WTC11 (cell line): ENCODE measurements around the gene SH2D4B. TPM values are rescaled to one million over a fixed set of nuclear protein-coding genes. Genes with fewer than 3 reads are reported as not detected.

Experiments used
- ATAC-seq: fragments of 200-7000 bp; cut with Tn5 transposase; 2 replicates; pipeline ENCODE4 v1.10.0; 2021; ENCODE audit warnings: mild to moderate bottlenecking, moderate library complexity
- CTCF ChIA-PET: fragments of 300-600 bp; sonication (Branson Sonifier 250); formaldehyde crosslinking; loops from one replicate; lab custom pipeline; 2021; ENCODE audit warnings: antibody characterized with exemption; lab: Charles Lee
- POLR2A ChIA-PET: fragments of 350-600 bp; sonication (Branson Sonifier 250); formaldehyde crosslinking; loops from one replicate; lab custom pipeline; 2021; ENCODE audit warnings: antibody characterized with exemption; lab: Charles Lee
- DNase-seq: peaks from one replicate; pipeline ENCODE4 v3.0.0; 2021; ENCODE audit warnings: low spot score
- H3K27ac Mint-ChIP-seq: 2 replicates; pipeline ENCODE4 v1.8.0; 2021; ENCODE audit warnings: mixed read lengths
- H3K27me3 Mint-ChIP-seq: 2 replicates; pipeline ENCODE4 v1.8.0; 2021; ENCODE audit warnings: low read depth, mild to moderate bottlenecking, moderate library complexity, mixed read lengths
- H3K36me3 Mint-ChIP-seq: 2 replicates; pipeline ENCODE4 v1.8.0; 2021; ENCODE audit warnings: mixed read lengths
- H3K4me1 Mint-ChIP-seq: 2 replicates; pipeline ENCODE4 v1.8.0; 2022; ENCODE audit warnings: mixed read lengths
- H3K4me3 Mint-ChIP-seq: 2 replicates; pipeline ENCODE4 v1.8.0; 2021; ENCODE audit warnings: mild to moderate bottlenecking, moderate library complexity, mixed read lengths
- H3K9me3 Mint-ChIP-seq: 2 replicates; pipeline ENCODE4 v1.8.0; 2021; ENCODE audit warnings: mixed read lengths
- CBFB ChIP-seq: sonication (generic); formaldehyde crosslinking; IDR thresholded peaks from 2 replicates; pipeline ENCODE4 v1.8.1; 2022; ENCODE audit warnings: mild to moderate bottlenecking, low read depth, missing genetic modification reagents
- CREM ChIP-seq: sonication (generic); formaldehyde crosslinking; IDR thresholded peaks from 2 replicates; pipeline ENCODE4 v1.8.1; 2022; ENCODE audit warnings: mild to moderate bottlenecking, missing genetic modification reagents, moderate library complexity
- GABPB1 ChIP-seq: sonication (generic); formaldehyde crosslinking; IDR thresholded peaks from 2 replicates; pipeline ENCODE4 v1.8.1; 2023; ENCODE audit warnings: mild to moderate bottlenecking, missing genetic modification reagents
- KAT7 ChIP-seq: sonication (generic); formaldehyde crosslinking; IDR thresholded peaks from 2 replicates; pipeline ENCODE4 v1.8.1; 2023; ENCODE audit warnings: missing genetic modification reagents, mild to moderate bottlenecking, borderline replicate concordance
- MYBL2 ChIP-seq: sonication (generic); formaldehyde crosslinking; IDR thresholded peaks from 2 replicates; pipeline ENCODE4 v1.8.1; 2023; ENCODE audit warnings: mild to moderate bottlenecking, moderate library complexity, missing genetic modification reagents
- NR1H2 ChIP-seq: sonication (generic); formaldehyde crosslinking; IDR thresholded peaks from 2 replicates; pipeline ENCODE4 v1.9.0; 2021; ENCODE audit warnings: mild to moderate bottlenecking, moderate library complexity, missing genetic modification reagents
- NR2C2 ChIP-seq: sonication (generic); formaldehyde crosslinking; IDR thresholded peaks from 2 replicates; pipeline ENCODE4 v1.8.0; 2022; ENCODE audit warnings: mild to moderate bottlenecking, missing genetic modification reagents
- OVOL2 ChIP-seq: fragments of 250-450 bp; sonication (Bioruptor Pico); IDR thresholded peaks from 2 replicates; pipeline ENCODE4 v1.9.0; 2021; ENCODE audit warnings: mild to moderate bottlenecking, borderline replicate concordance
- RORB ChIP-seq: fragments of 250-450 bp; sonication (Bioruptor Pico); IDR thresholded peaks from 2 replicates; pipeline ENCODE4 v1.9.0; 2021; ENCODE audit warnings: mild to moderate bottlenecking
- SMAD3 ChIP-seq: sonication (generic); formaldehyde crosslinking; IDR thresholded peaks from 2 replicates; pipeline ENCODE4 v1.8.0; 2022; ENCODE audit warnings: missing genetic modification reagents, mild to moderate bottlenecking, borderline replicate concordance
- ZNF317 ChIP-seq: sonication (generic); formaldehyde crosslinking; IDR thresholded peaks from 2 replicates; pipeline ENCODE4 v1.8.1; 2023; ENCODE audit warnings: low read depth, mild to moderate bottlenecking, moderate library complexity, missing genetic modification reagents, borderline replicate concordance
- ZNF416 ChIP-seq: fragments of 250-450 bp; sonication (Bioruptor Pico); IDR thresholded peaks from 2 replicates; pipeline ENCODE4 v1.9.0; 2021; ENCODE audit warnings: mild to moderate bottlenecking, inconsistent platforms
- total RNA-seq: library from RNA; stranded (reverse); gene quantifications from 3 replicates; pipeline ENCODE4 v1.2.3, GENCODE V29; 2021
- TF ChIP-seq, protein P1 (sequence below): sonication (generic); formaldehyde crosslinking; IDR thresholded peaks from 2 replicates; pipeline ENCODE4 v1.8.1; 2023; ENCODE audit warnings: mild to moderate bottlenecking, missing genetic modification reagents, borderline replicate concordance
- TF ChIP-seq, protein P2 (sequence below): sonication (generic); formaldehyde crosslinking; IDR thresholded peaks from 2 replicates; pipeline ENCODE4 v1.8.0; 2022; ENCODE audit warnings: mild to moderate bottlenecking, missing genetic modification reagents
- TF ChIP-seq, protein P3 (sequence below): fragments of 250-450 bp; sonication (Bioruptor Pico); IDR thresholded peaks from 2 replicates; pipeline ENCODE4 v1.9.0; 2021; ENCODE audit warnings: moderate library complexity, mild to moderate bottlenecking, inconsistent platforms, borderline replicate concordance
- TF ChIP-seq, protein P4 (sequence below): sonication (generic); formaldehyde crosslinking; IDR thresholded peaks from 2 replicates; pipeline ENCODE4 v1.8.0; 2023; ENCODE audit warnings: missing genetic modification reagents, mild to moderate bottlenecking, borderline replicate concordance
- TF ChIP-seq, protein P5 (sequence below): sonication (generic); formaldehyde crosslinking; IDR thresholded peaks from 2 replicates; pipeline ENCODE4 v1.8.1; 2023; ENCODE audit warnings: mild to moderate bottlenecking, missing genetic modification reagents
- TF ChIP-seq, protein P6 (sequence below): sonication (generic); formaldehyde crosslinking; IDR thresholded peaks from 2 replicates; pipeline ENCODE4 v1.8.1; 2023; ENCODE audit warnings: mild to moderate bottlenecking, missing genetic modification reagents, moderate library complexity
- TF ChIP-seq, protein P7 (sequence below): sonication (generic); formaldehyde crosslinking; IDR thresholded peaks from 2 replicates; pipeline ENCODE4 v1.8.1; 2022; ENCODE audit warnings: low read depth, mild to moderate bottlenecking, moderate library complexity, missing genetic modification reagents, borderline replicate concordance
- TF ChIP-seq, protein P8 (sequence below): sonication (generic); formaldehyde crosslinking; IDR thresholded peaks from 2 replicates; pipeline ENCODE4 v1.8.1; 2023; ENCODE audit warnings: mild to moderate bottlenecking, missing genetic modification reagents, moderate library complexity

Gene SH2D4B
- total RNA-seq, 1 experiment from 2014 or later, result 0.04 TPM

DNA sequence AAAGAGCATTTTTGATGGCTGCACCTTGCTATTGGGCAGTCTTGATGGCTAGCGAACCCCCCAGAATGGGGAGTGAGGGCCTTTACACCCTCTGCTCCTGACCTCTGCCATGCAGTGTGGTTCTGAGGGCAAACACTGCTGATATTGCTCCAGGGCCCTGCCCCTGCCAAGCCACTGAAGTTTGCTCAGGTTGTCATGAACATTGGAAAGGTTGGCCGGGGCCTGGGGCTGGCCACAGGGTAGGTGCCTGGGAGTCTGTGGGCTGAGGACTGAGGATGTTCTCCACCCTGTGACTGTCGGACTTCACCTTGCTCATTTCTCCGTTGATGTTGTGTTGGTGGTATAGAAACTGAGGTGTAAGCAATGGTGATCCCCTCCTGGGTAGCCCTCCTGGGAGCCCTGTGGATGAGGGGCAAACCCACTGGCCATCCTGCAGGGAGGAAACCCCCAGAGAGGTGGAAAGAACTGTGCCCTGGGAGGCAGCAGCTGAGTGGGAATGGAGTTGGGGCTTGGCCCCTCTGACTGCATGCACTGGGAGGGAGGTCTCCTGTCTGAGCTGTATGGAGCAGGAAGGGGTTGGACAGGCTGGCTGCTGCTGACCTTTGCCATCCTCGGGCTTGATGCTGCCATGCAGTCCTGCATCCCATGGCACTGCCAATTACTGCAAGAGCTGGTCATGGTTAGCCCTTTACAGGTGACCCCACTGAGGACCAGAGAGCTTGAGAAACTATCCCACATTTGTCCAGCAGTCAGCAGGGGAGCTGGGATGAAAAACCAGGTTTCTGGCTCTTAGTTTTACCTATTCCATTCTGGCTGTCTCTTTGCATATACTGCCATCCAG, 77.1 kb downstream of the SH2D4B start (continued):
- TF ChIP-seq, protein P1, sequence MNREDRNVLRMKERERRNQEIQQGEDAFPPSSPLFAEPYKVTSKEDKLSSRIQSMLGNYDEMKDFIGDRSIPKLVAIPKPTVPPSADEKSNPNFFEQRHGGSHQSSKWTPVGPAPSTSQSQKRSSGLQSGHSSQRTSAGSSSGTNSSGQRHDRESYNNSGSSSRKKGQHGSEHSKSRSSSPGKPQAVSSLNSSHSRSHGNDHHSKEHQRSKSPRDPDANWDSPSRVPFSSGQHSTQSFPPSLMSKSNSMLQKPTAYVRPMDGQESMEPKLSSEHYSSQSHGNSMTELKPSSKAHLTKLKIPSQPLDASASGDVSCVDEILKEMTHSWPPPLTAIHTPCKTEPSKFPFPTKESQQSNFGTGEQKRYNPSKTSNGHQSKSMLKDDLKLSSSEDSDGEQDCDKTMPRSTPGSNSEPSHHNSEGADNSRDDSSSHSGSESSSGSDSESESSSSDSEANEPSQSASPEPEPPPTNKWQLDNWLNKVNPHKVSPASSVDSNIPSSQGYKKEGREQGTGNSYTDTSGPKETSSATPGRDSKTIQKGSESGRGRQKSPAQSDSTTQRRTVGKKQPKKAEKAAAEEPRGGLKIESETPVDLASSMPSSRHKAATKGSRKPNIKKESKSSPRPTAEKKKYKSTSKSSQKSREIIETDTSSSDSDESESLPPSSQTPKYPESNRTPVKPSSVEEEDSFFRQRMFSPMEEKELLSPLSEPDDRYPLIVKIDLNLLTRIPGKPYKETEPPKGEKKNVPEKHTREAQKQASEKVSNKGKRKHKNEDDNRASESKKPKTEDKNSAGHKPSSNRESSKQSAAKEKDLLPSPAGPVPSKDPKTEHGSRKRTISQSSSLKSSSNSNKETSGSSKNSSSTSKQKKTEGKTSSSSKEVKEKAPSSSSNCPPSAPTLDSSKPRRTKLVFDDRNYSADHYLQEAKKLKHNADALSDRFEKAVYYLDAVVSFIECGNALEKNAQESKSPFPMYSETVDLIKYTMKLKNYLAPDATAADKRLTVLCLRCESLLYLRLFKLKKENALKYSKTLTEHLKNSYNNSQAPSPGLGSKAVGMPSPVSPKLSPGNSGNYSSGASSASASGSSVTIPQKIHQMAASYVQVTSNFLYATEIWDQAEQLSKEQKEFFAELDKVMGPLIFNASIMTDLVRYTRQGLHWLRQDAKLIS (CRISPR knock-in tag), result no peak
- TF ChIP-seq ZNF317 (CRISPR knock-in tag), result no peak
- TF ChIP-seq MYBL2 (CRISPR knock-in tag), result no peak
- TF ChIP-seq, protein P2, sequence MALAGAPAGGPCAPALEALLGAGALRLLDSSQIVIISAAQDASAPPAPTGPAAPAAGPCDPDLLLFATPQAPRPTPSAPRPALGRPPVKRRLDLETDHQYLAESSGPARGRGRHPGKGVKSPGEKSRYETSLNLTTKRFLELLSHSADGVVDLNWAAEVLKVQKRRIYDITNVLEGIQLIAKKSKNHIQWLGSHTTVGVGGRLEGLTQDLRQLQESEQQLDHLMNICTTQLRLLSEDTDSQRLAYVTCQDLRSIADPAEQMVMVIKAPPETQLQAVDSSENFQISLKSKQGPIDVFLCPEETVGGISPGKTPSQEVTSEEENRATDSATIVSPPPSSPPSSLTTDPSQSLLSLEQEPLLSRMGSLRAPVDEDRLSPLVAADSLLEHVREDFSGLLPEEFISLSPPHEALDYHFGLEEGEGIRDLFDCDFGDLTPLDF (CRISPR knock-in tag), result no peak
- TF ChIP-seq NR2C2, result no peak
- no peak for TF ChIP-seq NR1H2
- no peak for TF ChIP-seq CREM (CRISPR knock-in tag)
- no peak for TF ChIP-seq GABPB1 (CRISPR knock-in tag)

DNA sequence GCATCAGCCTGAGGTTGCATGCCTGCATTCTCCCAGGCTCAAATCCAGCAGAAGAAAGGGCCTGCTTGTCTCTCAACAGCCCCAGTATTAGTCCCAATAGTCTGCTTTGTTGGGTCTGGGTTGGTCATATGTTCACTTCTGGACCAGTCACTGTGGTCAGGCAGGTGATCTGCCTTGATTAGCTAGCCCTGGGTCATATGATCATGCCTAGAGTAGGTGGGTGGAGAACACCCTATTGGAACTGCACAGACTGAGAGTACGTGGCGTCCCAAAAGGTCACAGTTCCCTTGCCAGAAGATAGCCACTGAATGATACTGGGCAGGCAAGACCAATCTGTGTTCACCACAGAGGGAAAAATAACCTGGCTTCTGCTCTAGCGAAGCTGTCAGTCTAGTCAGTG, 80.1 kb downstream of the SH2D4B start:
- no peak for DNase-seq
- ATAC-seq, result no peak
- CTCF ChIA-PET, result interaction anchor here (1.9 to 2.4 kb wide), 2 partner anchors 19 to 21 kb away, joined by 6 to 8 read pairs; no protein-coding TSS in a partner anchor
- Mint-ChIP-seq H3K4me3 (no peak overlapping the region), H3K36me3 (no peaks in the 10 kb centered on the region), H3K27ac (no peak overlapping the region), H3K4me1 (no peaks in the 10 kb centered on the region), H3K27me3 (no peaks in the 10 kb centered on the region), H3K9me3 (peaks cover 15% of the 10 kb centered on the region)
- POLR2A ChIA-PET, result no interaction called here
- no peak for TF ChIP-seq CBFB (CRISPR knock-in tag)
- TF ChIP-seq RORB (CRISPR knock-in tag), result no peak
- no peak for TF ChIP-seq GABPB1 (CRISPR knock-in tag)
- TF ChIP-seq SMAD3 (CRISPR knock-in tag), result no peak
- no peak for TF ChIP-seq NR2C2
- TF ChIP-seq, protein P3, sequence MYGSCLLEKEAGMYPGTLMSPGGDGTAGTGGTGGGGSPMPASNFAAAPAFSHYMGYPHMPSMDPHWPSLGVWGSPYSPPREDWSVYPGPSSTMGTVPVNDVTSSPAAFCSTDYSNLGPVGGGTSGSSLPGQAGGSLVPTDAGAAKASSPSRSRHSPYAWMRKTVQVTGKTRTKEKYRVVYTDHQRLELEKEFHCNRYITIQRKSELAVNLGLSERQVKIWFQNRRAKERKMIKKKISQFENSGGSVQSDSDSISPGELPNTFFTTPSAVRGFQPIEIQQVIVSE (CRISPR knock-in tag), result no peak
- TF ChIP-seq OVOL2 (CRISPR knock-in tag), result no peak
- TF ChIP-seq, protein P4, sequence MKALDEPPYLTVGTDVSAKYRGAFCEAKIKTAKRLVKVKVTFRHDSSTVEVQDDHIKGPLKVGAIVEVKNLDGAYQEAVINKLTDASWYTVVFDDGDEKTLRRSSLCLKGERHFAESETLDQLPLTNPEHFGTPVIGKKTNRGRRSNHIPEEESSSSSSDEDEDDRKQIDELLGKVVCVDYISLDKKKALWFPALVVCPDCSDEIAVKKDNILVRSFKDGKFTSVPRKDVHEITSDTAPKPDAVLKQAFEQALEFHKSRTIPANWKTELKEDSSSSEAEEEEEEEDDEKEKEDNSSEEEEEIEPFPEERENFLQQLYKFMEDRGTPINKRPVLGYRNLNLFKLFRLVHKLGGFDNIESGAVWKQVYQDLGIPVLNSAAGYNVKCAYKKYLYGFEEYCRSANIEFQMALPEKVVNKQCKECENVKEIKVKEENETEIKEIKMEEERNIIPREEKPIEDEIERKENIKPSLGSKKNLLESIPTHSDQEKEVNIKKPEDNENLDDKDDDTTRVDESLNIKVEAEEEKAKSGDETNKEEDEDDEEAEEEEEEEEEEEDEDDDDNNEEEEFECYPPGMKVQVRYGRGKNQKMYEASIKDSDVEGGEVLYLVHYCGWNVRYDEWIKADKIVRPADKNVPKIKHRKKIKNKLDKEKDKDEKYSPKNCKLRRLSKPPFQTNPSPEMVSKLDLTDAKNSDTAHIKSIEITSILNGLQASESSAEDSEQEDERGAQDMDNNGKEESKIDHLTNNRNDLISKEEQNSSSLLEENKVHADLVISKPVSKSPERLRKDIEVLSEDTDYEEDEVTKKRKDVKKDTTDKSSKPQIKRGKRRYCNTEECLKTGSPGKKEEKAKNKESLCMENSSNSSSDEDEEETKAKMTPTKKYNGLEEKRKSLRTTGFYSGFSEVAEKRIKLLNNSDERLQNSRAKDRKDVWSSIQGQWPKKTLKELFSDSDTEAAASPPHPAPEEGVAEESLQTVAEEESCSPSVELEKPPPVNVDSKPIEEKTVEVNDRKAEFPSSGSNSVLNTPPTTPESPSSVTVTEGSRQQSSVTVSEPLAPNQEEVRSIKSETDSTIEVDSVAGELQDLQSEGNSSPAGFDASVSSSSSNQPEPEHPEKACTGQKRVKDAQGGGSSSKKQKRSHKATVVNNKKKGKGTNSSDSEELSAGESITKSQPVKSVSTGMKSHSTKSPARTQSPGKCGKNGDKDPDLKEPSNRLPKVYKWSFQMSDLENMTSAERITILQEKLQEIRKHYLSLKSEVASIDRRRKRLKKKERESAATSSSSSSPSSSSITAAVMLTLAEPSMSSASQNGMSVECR (CRISPR knock-in tag), result no peak
- TF ChIP-seq, protein P5, sequence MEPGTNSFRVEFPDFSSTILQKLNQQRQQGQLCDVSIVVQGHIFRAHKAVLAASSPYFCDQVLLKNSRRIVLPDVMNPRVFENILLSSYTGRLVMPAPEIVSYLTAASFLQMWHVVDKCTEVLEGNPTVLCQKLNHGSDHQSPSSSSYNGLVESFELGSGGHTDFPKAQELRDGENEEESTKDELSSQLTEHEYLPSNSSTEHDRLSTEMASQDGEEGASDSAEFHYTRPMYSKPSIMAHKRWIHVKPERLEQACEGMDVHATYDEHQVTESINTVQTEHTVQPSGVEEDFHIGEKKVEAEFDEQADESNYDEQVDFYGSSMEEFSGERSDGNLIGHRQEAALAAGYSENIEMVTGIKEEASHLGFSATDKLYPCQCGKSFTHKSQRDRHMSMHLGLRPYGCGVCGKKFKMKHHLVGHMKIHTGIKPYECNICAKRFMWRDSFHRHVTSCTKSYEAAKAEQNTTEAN (CRISPR knock-in tag), result no peak
- no peak for TF ChIP-seq CREM (CRISPR knock-in tag)
- TF ChIP-seq ZNF416 (CRISPR knock-in tag), result no peak
- no peak for TF ChIP-seq KAT7 (CRISPR knock-in tag)
- TF ChIP-seq, protein P6, sequence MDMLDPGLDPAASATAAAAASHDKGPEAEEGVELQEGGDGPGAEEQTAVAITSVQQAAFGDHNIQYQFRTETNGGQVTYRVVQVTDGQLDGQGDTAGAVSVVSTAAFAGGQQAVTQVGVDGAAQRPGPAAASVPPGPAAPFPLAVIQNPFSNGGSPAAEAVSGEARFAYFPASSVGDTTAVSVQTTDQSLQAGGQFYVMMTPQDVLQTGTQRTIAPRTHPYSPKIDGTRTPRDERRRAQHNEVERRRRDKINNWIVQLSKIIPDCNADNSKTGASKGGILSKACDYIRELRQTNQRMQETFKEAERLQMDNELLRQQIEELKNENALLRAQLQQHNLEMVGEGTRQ (CRISPR knock-in tag), result no peak
- TF ChIP-seq, protein P7, sequence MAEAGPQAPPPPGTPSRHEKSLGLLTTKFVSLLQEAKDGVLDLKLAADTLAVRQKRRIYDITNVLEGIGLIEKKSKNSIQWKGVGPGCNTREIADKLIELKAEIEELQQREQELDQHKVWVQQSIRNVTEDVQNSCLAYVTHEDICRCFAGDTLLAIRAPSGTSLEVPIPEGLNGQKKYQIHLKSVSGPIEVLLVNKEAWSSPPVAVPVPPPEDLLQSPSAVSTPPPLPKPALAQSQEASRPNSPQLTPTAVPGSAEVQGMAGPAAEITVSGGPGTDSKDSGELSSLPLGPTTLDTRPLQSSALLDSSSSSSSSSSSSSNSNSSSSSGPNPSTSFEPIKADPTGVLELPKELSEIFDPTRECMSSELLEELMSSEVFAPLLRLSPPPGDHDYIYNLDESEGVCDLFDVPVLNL (CRISPR knock-in tag), result no peak
- TF ChIP-seq, protein P8, sequence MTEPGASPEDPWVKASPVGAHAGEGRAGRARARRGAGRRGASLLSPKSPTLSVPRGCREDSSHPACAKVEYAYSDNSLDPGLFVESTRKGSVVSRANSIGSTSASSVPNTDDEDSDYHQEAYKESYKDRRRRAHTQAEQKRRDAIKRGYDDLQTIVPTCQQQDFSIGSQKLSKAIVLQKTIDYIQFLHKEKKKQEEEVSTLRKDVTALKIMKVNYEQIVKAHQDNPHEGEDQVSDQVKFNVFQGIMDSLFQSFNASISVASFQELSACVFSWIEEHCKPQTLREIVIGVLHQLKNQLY, result no peak
